Measurements from ENCODE around the gene RNF17. TPM values are rescaled to one million over a fixed set of nuclear protein-coding genes. Genes with fewer than 3 reads are reported as not detected.
A peak's percentile ranks its signal among the peaks of the same experiment; 100 is the strongest.
"Not testable (repeated sequence)": the region's sequence is repeated elsewhere in the genome, so short reads cannot be mapped to it uniquely, and the experiment has no call there.

RNF17 gene
- under 1 TPM in 3 of 4 donors, not detected in 1; 0.27 to 0.94 (median 0.30) TPM for polyA plus RNA-seq (ENCODE audit: insufficient read length in 4 of 4)

DNA sequence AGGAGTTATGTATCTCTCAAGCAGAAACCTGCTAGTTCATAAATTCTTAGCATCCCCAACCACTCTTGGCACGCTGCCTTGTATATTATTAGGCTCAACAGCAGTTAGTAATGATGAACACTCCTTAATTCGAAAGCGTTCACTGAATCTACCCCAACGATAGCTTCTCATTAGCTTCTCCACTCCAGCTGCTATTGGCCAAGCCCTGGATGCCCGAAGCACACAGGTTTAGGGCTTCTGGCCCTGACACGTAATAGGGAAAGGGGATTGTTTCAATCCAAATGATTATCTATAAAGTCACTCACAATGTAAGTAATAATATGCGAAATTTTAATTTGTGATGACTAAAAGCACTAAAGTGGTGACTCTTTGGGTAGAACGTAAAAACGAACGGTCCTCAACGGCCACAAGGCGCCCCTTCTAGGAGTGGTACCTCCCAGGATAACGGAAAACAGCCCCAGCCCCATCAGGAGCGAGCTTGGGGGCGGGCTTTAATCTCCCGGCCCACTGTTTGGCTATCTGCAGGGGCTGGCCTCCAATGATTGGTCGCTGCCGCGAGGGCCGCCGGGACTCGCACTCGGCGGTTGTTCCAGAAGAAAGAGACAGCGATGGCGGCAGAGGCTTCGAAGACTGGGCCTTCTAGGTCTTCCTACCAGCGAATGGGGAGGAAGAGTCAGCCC lies at the start of gene RNF17:
Gene RNF17, plus strand, starts transcription at position 574 of the 680 bp plus-strand sequence. Its CDS starts 35 bp downstream, at position 609.
- no peak for DNase-seq (ENCODE audit: low read depth in 4 of 4, low spot score in 3 of 4)

GRCh38 chr13:24716011-24716410 lies 48.0 kb upstream of the RNF17 start:
- DNase-seq (ENCODE audit: low read depth in 4 of 4, low spot score in 3 of 4) = no peak

DNA sequence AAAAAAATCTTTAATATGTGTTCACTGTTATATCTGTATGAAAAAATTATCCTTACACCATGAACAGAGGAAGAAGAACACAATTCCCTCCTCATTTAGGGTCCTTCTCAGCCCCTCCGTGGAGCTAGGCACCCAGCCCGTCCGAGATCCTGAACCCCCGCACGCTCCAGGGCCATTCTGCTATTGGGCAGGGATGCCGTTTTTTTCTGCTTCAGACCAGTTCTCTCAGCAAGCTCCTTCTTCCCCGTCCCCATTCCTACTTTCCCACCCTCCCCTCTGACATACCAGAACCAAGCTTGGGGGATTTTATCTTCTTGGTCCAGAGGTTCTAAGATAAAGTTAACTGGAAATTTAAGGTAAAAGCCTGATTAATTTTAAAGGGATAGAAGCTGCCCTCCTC lies 47.5 kb upstream of the RNF17 start:
- no peak for DNase-seq (ENCODE audit: low read depth in 4 of 4, low spot score in 3 of 4)

DNA sequence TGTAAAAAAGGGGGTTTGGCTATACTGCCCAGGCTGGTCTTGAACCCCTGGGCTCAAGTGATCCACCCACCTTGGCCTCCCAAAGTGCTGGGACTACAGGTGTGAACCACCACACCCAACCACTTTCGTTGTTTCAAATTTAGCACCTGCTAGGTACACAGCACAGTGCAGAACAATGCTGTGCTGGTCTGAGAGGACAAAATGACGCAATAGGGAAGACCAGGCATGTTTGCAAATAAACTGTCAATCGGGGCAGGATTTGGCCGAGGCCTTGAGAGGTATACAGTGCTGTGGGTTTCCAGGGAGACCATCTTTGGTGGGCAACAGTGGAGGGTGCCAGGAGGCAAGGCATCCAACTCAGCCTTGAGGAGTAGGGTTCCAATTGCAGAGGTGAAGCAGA lies 46.8 kb upstream of the RNF17 start:
- DNase-seq (ENCODE audit: low read depth in 4 of 4, low spot score in 3 of 4) = no peak

DNA sequence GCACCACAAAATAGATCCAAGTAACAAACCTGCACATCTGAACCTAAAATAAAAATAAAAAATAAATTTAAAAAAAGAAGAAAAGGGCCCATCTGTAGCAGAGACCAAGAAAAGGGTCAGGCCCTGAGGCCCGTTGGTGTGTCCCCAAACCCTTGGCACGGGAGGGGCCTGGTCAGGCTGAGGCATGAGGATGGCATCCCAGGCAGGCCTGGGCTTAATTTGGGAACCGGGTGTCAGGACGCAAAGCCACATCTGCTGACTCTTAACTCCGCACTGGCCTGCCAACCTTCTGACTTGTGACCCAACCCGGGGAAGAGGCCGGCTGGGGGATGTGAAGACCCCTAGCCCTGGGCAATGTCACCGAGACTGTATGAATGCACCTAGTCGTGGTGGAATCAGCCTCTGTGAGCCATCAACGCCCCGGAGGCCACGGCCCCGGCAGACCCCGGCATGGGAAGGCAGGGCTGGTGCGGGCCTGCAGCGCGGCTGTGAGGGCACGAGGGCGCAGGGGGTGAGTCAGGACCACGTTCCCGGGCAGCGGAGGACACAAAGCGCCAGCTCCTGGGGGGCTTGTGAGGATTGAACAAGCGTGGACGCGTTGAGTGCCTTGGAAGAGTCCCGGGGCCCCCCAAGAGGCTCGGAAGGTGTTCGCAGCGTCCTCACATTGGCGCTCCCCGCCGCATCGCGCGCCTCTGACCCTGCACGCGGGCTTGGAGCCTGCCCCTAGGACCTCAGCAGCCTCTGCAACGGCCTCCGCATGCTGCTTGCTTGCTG lies 45.6 kb upstream of the RNF17 start:
- DNase-seq (ENCODE audit: low read depth in 4 of 4, low spot score in 3 of 4) = no peak

- DNase-seq (ENCODE audit: low read depth in 4 of 4, low spot score in 3 of 4) = no peak
Measured at GRCh38 chr13:24719139-24719538, 44.8 kb upstream of the RNF17 start.

DNA sequence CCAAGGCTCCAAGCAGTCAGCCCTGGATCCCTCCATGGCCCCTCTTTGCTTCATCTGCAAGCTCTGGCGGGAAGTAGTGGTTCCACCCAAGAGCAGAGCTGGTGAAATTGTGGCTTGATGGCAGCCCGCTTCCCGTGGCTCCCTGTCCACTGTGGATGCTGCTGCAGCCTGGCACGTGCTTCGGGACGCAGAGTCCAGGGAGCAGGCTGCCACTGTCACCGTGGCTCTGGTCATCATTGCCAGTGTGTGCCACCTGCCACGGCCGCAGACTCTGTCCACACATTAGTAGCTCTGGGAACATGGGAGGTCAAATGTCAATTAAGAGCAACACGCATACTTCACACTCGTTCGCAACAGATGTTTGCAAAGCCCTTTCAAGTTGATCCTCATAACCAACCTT lies 40.8 kb upstream of the RNF17 start:
- DNase-seq (ENCODE audit: low read depth in 4 of 4, low spot score in 3 of 4) = no peak

DNA sequence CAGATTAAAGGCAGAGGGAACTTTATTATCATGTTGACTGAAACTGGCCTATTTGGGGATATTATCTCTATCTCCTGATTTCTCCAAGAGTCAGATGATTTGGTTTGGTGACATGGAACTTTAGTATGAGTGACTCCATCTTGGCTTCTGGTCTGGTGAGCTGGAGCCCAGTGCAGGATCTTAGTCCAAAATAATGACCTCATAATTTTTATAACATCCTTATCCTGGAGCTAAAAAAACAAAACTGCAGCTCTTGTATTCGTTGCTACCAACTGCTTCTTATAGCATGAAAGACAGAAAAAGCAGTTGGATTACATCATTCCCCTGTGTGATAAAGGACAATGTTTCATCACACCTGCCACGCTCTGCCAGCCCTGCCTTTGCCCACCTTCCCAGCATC lies 39.3 kb upstream of the RNF17 start:
- no peak for DNase-seq (ENCODE audit: low read depth in 4 of 4, low spot score in 3 of 4)

DNA sequence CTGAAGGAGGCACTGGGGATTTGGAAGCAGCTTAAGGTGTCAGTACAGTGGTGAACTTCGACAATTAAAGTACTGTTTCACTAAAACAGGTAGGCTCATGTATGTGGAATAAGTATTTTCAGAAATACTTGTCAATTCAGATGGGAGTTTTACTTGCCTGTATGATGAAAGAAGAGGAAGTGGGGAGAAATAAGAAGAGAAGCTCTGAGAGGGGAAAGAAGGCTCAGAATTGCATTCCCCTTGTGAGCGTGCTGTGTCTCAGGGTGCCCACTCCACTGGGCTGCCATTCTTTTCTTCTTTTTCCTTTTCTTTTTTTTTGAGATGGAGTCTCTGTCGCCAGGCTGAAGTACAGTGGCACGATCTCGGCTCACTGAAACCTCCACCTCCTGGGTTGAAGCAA lies 38.6 kb upstream of the RNF17 start:
- no peak for DNase-seq (ENCODE audit: low read depth in 4 of 4, low spot score in 3 of 4)

- DNase-seq (ENCODE audit: low read depth in 4 of 4, low spot score in 3 of 4) = peak; percentile 45 to 67 (median 59)
Measured at GRCh38 chr13:24727731-24728601, 36.0 kb upstream of the RNF17 start.

GRCh38 chr13:24730873-24731567 lies 32.9 kb upstream of the RNF17 start:
- not testable (repeated sequence) for DNase-seq (ENCODE audit: low read depth in 4 of 4, low spot score in 3 of 4)

DNA sequence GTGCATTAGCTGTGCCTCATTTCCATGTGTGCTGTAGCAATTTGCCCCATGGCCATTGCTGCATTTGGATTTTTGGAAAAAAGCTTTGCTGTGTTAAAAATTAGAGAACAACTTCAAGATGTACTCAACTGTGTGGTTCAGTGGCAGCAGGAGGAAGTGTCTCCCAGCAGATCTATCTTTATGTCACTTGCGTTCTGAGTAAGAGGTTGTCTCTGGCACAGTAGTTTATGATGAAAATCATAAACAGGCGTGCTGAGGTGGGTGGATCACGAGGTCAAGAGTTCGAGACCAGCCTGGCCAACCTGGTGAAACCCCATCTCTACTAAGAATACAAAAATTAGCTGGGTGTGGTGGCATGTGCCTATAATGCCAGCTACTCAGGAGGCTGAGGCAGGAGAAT lies 29.0 kb upstream of the RNF17 start:
- no peak for DNase-seq (ENCODE audit: low read depth in 4 of 4, low spot score in 3 of 4)

- no peak for DNase-seq (ENCODE audit: low read depth in 4 of 4, low spot score in 3 of 4)
Measured at GRCh38 chr13:24737042-24737441, 26.9 kb upstream of the RNF17 start.

DNA sequence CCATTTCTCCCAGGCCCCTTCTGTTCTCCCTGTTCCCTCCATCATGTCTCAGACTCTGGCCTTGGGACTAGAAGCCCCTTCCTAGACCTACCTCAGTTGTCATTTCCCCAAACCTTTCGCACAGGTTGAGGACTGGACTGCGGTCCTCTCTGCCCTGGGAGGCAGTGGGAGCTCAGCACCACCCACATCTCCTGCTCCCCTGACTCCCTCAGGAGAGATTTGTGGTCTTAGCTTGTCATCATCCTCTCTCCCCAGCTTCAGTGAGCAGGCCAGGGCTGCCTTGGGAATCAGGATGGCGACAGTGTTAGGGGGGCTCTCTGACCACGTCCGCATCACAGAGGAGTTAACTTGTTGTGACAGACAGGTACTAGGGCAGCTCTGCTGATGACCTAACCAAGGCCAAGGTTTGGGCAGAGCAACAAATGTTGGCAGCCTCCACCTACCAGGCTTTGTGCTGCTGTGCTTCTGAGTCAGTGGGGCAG lies 25.6 kb upstream of the RNF17 start:
- DNase-seq (ENCODE audit: low read depth in 4 of 4, low spot score in 3 of 4) = no peak

DNA sequence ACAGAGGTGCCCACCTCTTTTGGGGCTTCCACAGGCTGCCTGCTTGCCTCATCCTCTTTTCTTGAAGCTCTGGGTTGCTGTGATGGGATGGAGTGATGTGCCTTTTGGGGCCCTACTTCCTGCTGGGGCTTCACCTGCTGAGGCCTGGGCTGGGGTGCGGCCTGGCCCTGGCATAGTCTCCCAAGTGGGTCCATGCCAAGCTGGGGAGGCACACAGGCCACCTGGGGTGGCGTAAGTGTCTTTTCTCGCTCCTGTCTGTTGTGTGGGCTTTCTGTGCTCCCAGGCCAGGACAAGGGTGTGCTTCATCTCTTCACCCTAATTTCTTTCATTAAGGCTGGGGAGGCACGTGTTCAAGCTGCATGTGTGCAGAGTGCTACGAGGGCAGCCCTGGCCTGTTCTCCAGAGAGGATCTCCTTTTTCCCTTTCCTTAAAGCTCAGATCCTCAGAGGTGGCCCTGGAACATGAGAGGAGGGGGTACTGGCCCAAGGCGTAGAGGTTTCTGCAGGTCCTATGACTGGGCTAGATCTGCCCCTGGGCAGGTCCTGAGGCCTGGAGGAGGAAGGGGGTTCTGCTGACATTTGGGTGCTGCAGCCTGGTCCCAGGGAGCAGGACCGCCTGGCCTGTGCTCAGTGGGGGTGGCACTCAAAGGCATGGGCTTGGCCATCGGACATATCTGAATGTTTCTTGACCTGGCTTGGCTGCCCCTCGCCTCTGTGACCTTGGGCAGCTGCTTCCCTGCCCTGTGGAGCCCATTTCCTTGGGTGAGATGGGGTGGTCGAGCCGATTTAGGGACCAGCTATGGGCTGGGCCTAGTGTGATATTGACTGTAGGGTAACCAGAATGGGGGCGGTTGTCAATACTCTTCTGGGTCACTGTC lies 23.7 kb upstream of the RNF17 start:
- no peak for DNase-seq (ENCODE audit: low read depth in 4 of 4, low spot score in 3 of 4)

GRCh38 chr13:24741016-24741662 lies 22.8 kb upstream of the RNF17 start:
- DNase-seq (ENCODE audit: low read depth in 4 of 4, low spot score in 3 of 4) = no peak

DNA sequence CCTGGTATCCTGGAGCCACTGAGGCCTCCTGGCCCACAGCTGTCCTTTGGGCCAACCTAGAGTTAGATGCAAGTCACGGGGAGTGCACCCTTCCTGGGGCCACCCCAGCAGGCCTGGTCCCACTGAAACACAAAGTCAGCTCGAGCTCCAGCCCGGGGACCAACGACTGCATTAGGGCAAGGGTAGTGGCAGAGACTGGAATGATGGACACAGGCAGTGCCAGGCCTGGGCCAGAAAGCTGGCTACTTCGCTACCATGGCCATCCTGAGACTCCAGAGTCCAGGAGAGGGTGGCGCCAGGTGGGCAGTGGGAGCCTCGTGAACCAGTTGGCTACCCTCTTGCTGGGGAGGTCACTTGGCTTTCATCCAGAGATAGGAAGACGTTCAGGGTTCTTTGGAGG lies 22.2 kb upstream of the RNF17 start:
- no peak for DNase-seq (ENCODE audit: low read depth in 4 of 4, low spot score in 3 of 4)

DNA sequence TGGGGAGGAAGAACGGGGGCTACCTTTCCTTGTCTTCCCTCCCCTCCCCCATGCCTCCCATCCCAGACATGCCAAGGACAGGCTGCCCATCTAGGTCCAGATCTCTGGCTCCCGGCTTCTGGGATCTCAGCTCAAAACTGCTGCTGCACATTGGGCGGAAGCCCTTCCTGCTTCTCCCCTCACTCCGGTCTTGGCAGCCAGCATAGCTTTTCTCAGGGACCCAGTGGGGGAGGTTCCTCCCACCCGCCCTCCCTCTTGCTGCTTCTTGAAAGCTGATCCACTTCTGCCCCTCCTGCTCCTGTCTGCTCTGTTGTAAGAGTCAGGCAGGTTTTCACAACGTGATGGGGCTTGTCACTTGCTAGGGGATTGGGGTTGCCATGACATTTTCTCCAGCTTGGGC lies 21.7 kb upstream of the RNF17 start:
- peak in 3 of 4 donors; percentile 12 to 42 (median 31) for DNase-seq (ENCODE audit: low read depth in 4 of 4, low spot score in 3 of 4)

- no peak for DNase-seq (ENCODE audit: low read depth in 4 of 4, low spot score in 3 of 4)
Measured at GRCh38 chr13:24742977-24743376, 21.0 kb upstream of the RNF17 start.

All from right renal pelvis (tissue), 4 donors.